ENCODE data around the gene SMYD1. TPM values are rescaled to one million over a fixed set of nuclear protein-coding genes. Genes with fewer than 3 reads are reported as not detected.
"Not testable (repeated sequence)": the region's sequence is repeated elsewhere in the genome, so short reads cannot be mapped to it uniquely, and the experiment has no call there.

The SMYD1 gene
- total and polyA plus RNA-seq, 8 donors, result 0.12 to 25.4 (median 10.5) TPM

- Histone ChIP-seq H3K9me3 (no peaks in the 10 kb centered on the region), H3K27me3 (no peaks in the 10 kb centered on the region), H3K4me1 (peaks cover 0 to 27% (median 9%) of the 10 kb centered on the region in 4 donors), H3K27ac (no peak overlapping the region), H3K4me3 (no peak overlapping the region), H3K36me3 (peaks cover 0 to 9% (median 7%) of the 10 kb centered on the region in 4 donors)
- no peak for DNase-seq
- TF ChIP-seq CTCF (IDR thresholded peaks at IDR 0.05) (no peak), POLR2A (IDR thresholded peaks at IDR 0.05) (no peak), EP300 (IDR thresholded peaks at IDR 0.05) (no peak), POLR2AphosphoS5 (IDR thresholded peaks at IDR 0.05) (no peak)
- 98 to 100% (median 99%) methylated on average over 5 of the region's 5 CpGs for WGBS, 5 donors
- intact Hi-C loops (cut with DNase I; ENCODE audit: low total_unique reads), result no loop called here
Observed at GRCh38 chr2:88042476-88042875, 25.1 kb upstream of the SMYD1 start.

GRCh38 chr2:88045561-88045960, 22.1 kb upstream of the SMYD1 start:
- H3K27me3 ChIP-seq; H3K36me3 ChIP-seq; H3K4me3 ChIP-seq; H3K9me3 ChIP-seq; intact Hi-C loops (cut with DNase I; ENCODE audit: low total_unique reads); DNase-seq; H3K27ac ChIP-seq: not testable (repeated sequence)
- peaks cover 0 to 28% (median 13%) of the 10 kb centered on the region in 4 donors for H3K4me1 ChIP-seq
- WGBS, 5 donors, result 89 to 97% (median 96%) methylated on average over 6 of the region's 6 CpGs

- TF ChIP-seq POLR2AphosphoS5 (IDR thresholded peaks at IDR 0.05) (no peak), CTCF (IDR thresholded peaks at IDR 0.05) (no peak), EP300 (IDR thresholded peaks at IDR 0.05) (no peak), POLR2A (IDR thresholded peaks at IDR 0.05) (no peak)
- WGBS, 5 donors, result 92 to 98% (median 96%) methylated on average over 3 of the region's 3 CpGs
- H3K4me3 ChIP-seq, result no peak overlapping the region
Observed at GRCh38 chr2:88048541-88048940, 19.1 kb upstream of the SMYD1 start.

GRCh38 chr2:88049622-88050021, 18.0 kb upstream of the SMYD1 start:
- peaks cover 0 to 3% (median 0%) of the 10 kb centered on the region in 4 donors for H3K36me3 ChIP-seq
- H3K9me3 ChIP-seq, result no peaks in the 10 kb centered on the region
- no peak overlapping the region for H3K27ac ChIP-seq
- TF ChIP-seq CTCF (IDR thresholded peaks at IDR 0.05) (no peak), EP300 (IDR thresholded peaks at IDR 0.05) (no peak), POLR2AphosphoS5 (IDR thresholded peaks at IDR 0.05) (no peak), POLR2A (IDR thresholded peaks at IDR 0.05) (no peak)
- H3K4me1 ChIP-seq, result peaks cover 17 to 48% (median 30%) of the 10 kb centered on the region in 4 donors
- intact Hi-C loops (cut with DNase I; ENCODE audit: low total_unique reads), result no loop called here
- no peak for DNase-seq
- no peak overlapping the region for H3K4me3 ChIP-seq
- no peaks in the 10 kb centered on the region for H3K27me3 ChIP-seq
- 76 to 89% (median 84%) methylated on average over 1 of the region's 1 CpG for WGBS, 5 donors

More at GRCh38 chr2:88048541-88048940, 19.1 kb upstream of the SMYD1 start:
- Histone ChIP-seq H3K27ac (no peak overlapping the region), H3K27me3 (no peaks in the 10 kb centered on the region), H3K4me1 (peaks cover 6 to 37% (median 23%) of the 10 kb centered on the region in 4 donors), H3K9me3 (no peaks in the 10 kb centered on the region), H3K36me3 (peaks cover 0 to 7% (median 5%) of the 10 kb centered on the region in 4 donors)
- intact Hi-C loops (cut with DNase I; ENCODE audit: low total_unique reads), result no loop called here
- DNase-seq, result no peak

- Histone ChIP-seq H3K36me3 (peaks cover 0 to 3% (median 0%) of the 10 kb centered on the region in 4 donors), H3K4me3 (no peak overlapping the region), H3K27me3 (no peaks in the 10 kb centered on the region), H3K9me3 (no peaks in the 10 kb centered on the region), H3K4me1 (peaks cover 17 to 59% (median 37%) of the 10 kb centered on the region in 4 donors), H3K27ac (no peak overlapping the region)
- WGBS, 5 donors, result 78 to 88% (median 87%) methylated on average over 2 of the region's 2 CpGs
- no peak for DNase-seq
- intact Hi-C loops (cut with DNase I; ENCODE audit: low total_unique reads), result no loop called here
- no peak for TF ChIP-seq POLR2AphosphoS5 (IDR thresholded peaks at IDR 0.05)
- no peak for TF ChIP-seq CTCF (IDR thresholded peaks at IDR 0.05)
- TF ChIP-seq POLR2A (IDR thresholded peaks at IDR 0.05), result no peak
- no peak for TF ChIP-seq EP300 (IDR thresholded peaks at IDR 0.05)
Observed at GRCh38 chr2:88051792-88052191, 15.8 kb upstream of the SMYD1 start.

All from stomach (tissue), 9 donors.